Vagina (tissue), 2 donors: Measurements from ENCODE around the gene ARID5B. TPM values are rescaled to one million over a fixed set of nuclear protein-coding genes. Genes with fewer than 3 reads are reported as not detected.
"Not testable (repeated sequence)": the region's sequence is repeated elsewhere in the genome, so short reads cannot be mapped to it uniquely, and the experiment has no call there.

Source experiments
- DNase-seq, 2 donors: peaks; one replicate each; pipeline ENCODE4 v3.0.0-alpha.2; 2017; ENCODE audit errors: extremely low spot score in 2 of 2
- H3K27ac ChIP-seq: fragments of 200-600 bp; sonication (generic); one replicate; pipeline ENCODE4 v1.5.1; 2019
- H3K27me3 ChIP-seq: fragments of 200-600 bp; sonication (generic); one replicate; pipeline ENCODE4 v1.5.1; 2019
- H3K36me3 ChIP-seq, 2 donors: fragments of 200-600 bp; sonication (generic); one replicate each; pipeline ENCODE4 v1.5.1; 2017 to 2019
- H3K4me1 ChIP-seq: fragments of 200-600 bp; sonication (generic); one replicate; pipeline ENCODE4 v1.5.1; 2019
- H3K4me3 ChIP-seq, 2 donors: fragments of 200-600 bp; sonication (generic); 1 replicate in 1 of 2; 2 replicates in 1 of 2; pipeline ENCODE4 v1.5.1; 2016 to 2019
- H3K9me3 ChIP-seq: fragments of 200-600 bp; sonication (generic); one replicate; pipeline ENCODE4 v1.5.1; 2019
- POLR2A ChIP-seq, 2 donors: fragments of 450-650 bp; IDR thresholded peaks; one replicate each; pipeline ENCODE4 v1.6.1; 2017; ENCODE audit warnings: antibody characterized with exemption in 2 of 2, mild to moderate bottlenecking in 2 of 2, moderate library complexity in 2 of 2
- POLR2AphosphoS5 ChIP-seq, 2 donors: sonication (generic); formaldehyde crosslinking; IDR thresholded peaks; one replicate each; pipeline ENCODE4 v1.9.0; 2017; ENCODE audit warnings: antibody characterized with exemption in 2 of 2, mild to moderate bottlenecking in 2 of 2, low read depth in 1 of 2; ENCODE audit not compliant: insufficient read depth in 1 of 2
- intact Hi-C: fragments of 100-400 bp; cut with DNase I; formaldehyde crosslinking; loops from one replicate; pipeline ENCODE4 v1.15.1; 2023
- total RNA-seq: library from RNA; depleted of rRNA; stranded (reverse); fragments of >200 nt; gene quantifications from one replicate; pipeline ENCODE4 v1.2.3, GENCODE V29; 2016
- TF ChIP-seq, protein P1 (sequence below), 3 experiments: fragments of 450-650 bp in 2 of 3; fragments of 200-600 bp in 1 of 3; sonication (generic) in 1 of 3; IDR thresholded peaks; one replicate each; pipeline ENCODE4 v1.5.1; 2017 to 2019; ENCODE audit warnings: antibody characterized with exemption in 3 of 3, mild to moderate bottlenecking in 2 of 3, moderate library complexity in 2 of 3

The ARID5B gene
- total RNA-seq, 1 donor from 2014 or later, result 75.9 TPM

DNA sequence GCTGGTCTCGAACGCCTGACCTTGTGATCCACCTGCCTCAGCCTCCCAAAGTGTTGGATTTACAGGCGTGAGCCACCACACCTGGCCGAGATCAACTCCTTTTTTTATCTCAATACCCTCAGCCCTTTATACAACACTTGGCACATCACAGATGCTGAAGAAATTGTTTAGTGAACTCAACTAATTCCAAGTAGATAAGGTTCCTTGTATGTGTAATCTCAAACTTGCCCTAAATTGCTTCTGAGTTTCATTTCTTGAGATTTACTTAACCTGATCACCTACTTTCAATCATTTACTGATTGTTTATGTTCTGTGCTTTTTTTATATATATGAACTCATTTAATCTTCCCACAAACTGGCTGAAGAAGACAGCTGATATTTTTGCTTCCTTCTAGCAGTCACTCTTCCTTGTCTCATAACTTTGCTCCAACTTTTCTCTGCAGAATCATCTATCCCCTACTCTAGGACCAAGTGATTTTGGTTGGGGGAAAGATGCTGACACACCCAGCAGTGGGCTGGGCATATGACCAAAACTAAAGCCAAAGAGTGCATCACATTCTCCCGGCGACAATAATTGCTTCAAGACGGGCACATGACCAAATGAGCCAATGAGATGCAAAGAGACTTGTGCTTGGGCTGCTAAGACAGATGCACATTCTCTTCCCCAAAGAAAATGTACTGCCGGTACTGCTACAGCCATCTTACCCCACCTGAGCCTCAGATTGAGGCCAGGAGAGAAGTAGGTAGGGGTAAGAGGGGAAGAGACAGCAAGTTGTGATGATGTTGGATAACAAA is 40.3 kb upstream of the ARID5B start:
- DNase-seq, result no peak
- Histone ChIP-seq H3K4me1 (no peaks in the 10 kb centered on the region), H3K4me3 (no peak overlapping the region), H3K27me3 (no peaks in the 10 kb centered on the region), H3K9me3 (no peaks in the 10 kb centered on the region), H3K36me3 (no peaks in the 10 kb centered on the region), H3K27ac (no peak overlapping the region)
- TF ChIP-seq, protein P1, sequence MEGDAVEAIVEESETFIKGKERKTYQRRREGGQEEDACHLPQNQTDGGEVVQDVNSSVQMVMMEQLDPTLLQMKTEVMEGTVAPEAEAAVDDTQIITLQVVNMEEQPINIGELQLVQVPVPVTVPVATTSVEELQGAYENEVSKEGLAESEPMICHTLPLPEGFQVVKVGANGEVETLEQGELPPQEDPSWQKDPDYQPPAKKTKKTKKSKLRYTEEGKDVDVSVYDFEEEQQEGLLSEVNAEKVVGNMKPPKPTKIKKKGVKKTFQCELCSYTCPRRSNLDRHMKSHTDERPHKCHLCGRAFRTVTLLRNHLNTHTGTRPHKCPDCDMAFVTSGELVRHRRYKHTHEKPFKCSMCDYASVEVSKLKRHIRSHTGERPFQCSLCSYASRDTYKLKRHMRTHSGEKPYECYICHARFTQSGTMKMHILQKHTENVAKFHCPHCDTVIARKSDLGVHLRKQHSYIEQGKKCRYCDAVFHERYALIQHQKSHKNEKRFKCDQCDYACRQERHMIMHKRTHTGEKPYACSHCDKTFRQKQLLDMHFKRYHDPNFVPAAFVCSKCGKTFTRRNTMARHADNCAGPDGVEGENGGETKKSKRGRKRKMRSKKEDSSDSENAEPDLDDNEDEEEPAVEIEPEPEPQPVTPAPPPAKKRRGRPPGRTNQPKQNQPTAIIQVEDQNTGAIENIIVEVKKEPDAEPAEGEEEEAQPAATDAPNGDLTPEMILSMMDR (IDR thresholded peaks at IDR 0.05), result no peak
- TF ChIP-seq POLR2AphosphoS5 (IDR thresholded peaks at IDR 0.05; ENCODE audit: insufficient read depth in 1 of 2, low read depth in 1 of 2) (no peak), POLR2A (IDR thresholded peaks at IDR 0.05) (no peak)
- intact Hi-C loops, result no loop called here

DNA sequence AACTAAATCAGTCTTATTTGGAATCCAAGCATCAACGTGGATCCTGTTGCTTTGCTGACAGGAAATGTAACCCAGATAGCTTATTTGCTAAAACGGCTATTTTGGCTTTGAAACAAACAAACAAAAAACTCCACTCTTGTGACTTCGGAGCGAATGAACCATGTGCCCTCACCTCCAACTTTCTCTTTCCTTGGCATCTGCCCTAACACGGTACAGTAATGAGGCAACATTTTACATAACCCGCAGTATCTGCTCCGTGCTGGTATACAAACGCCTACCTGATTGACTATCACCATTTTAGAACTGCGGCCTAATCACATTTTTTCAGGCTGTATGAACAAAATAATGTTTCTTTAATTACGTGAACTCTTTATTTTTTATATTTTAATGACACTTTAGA is 37.5 kb upstream of the ARID5B start:
- Histone ChIP-seq H3K4me3 (no peak overlapping the region), H3K27me3 (no peaks in the 10 kb centered on the region), H3K27ac (no peak overlapping the region), H3K36me3 (no peaks in the 10 kb centered on the region), H3K9me3 (no peaks in the 10 kb centered on the region), H3K4me1 (no peaks in the 10 kb centered on the region)
- TF ChIP-seq POLR2AphosphoS5 (IDR thresholded peaks at IDR 0.05; ENCODE audit: insufficient read depth in 1 of 2, low read depth in 1 of 2) (no peak), POLR2A (IDR thresholded peaks at IDR 0.05) (no peak)
- intact Hi-C loops, result no loop called here
- no peak for DNase-seq

DNA sequence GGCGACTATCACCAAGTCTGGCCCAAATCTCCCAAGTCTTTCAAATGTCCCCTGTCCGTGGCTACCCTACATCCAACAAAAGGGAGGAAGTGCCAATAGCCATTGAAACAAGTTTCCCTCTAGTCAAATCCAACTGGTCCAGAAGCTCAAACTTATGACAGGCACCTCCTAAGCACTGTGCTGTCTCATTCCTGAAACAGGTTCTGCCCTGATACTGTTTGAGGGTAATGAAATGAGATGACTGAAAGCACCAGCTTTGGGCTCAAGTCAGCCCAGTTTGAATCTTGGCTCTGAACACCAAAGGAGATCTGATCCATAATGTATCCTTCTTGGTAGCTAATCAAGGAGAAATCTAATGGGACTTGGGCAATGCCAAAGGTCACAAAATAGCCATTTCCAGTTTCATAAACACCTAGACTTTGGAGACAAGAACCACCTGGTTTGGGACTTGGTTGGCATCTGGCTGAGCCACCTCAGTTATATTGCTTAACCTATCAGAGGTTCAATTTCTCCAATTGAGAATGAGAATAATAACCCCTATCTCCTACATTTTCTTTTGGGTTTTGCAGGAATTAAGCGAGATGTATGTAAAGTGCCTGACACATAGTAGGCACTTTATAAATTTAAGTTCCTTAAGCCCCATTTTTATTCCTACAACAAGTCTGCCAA is 34.7 kb upstream of the ARID5B start:
- intact Hi-C loops, result no loop called here
- TF ChIP-seq POLR2AphosphoS5 (IDR thresholded peaks at IDR 0.05; ENCODE audit: insufficient read depth in 1 of 2, low read depth in 1 of 2), result no peak
- TF ChIP-seq, protein P1 (IDR thresholded peaks at IDR 0.05), result no peak
- TF ChIP-seq POLR2A (IDR thresholded peaks at IDR 0.05), result no peak
- Histone ChIP-seq H3K27me3 (no peaks in the 10 kb centered on the region), H3K9me3 (no peaks in the 10 kb centered on the region), H3K4me1 (peaks cover 19% of the 10 kb centered on the region), H3K36me3 (no peaks in the 10 kb centered on the region), H3K27ac (no peak overlapping the region), H3K4me3 (peak overlapping the region in 1 of 2 donors; percentile 40)
- no peak for DNase-seq

DNA sequence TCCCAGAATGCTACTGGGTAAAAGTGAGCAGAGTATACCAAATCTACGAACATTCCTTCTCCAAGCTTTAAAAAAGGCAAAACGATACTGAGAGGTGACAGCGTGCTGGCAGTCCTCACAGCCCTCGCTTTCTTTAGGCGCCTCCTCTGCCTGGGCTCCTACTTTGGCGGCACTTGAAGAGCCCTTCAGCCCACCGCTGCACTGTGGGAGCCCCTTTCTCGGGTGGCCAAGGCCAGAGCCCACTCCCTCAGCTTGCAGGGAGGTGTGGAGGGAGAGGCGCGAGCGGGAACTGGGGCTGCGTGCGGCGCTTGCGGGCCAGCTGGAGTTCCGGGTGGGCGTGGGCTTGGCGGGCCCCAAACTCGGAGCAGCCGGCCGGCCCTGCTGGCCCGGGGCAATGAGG is 34.1 kb upstream of the ARID5B start:
- intact Hi-C loops, H3K36me3 ChIP-seq, H3K9me3 ChIP-seq, H3K27me3 ChIP-seq, DNase-seq: not testable (repeated sequence)
- Histone ChIP-seq H3K27ac (peak overlapping the region; percentile 50), H3K4me3 (peak overlapping the region; percentile 35 to 40), H3K4me1 (peaks cover 19% of the 10 kb centered on the region)

DNA sequence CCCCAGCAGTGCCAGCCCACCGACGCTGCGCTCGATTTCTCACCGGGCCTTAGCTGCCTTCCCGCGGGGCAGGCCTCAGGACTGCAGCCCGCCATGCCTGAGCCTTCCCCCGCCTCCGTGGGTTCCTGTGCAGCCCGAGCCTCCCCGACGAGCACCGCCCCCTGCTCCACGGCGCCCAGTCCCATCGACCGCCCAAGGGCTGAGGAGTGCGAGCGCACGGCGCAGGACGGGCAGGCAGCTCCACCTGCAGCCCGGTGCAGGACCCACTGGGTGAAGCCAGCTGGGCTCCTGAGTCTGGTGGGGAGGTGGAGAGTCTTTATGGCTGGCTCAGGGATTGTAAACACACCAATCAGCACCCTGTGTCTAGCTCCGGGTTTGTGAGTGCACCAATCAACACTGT is 33.7 kb upstream of the ARID5B start:
- H3K9me3 ChIP-seq, H3K36me3 ChIP-seq, DNase-seq, intact Hi-C loops, H3K27me3 ChIP-seq: not testable (repeated sequence)
- H3K27ac ChIP-seq, result peak overlapping the region; percentile 50
- peak overlapping the region; percentile 35 to 40 for H3K4me3 ChIP-seq
- H3K4me1 ChIP-seq, result peaks cover 19% of the 10 kb centered on the region

DNA sequence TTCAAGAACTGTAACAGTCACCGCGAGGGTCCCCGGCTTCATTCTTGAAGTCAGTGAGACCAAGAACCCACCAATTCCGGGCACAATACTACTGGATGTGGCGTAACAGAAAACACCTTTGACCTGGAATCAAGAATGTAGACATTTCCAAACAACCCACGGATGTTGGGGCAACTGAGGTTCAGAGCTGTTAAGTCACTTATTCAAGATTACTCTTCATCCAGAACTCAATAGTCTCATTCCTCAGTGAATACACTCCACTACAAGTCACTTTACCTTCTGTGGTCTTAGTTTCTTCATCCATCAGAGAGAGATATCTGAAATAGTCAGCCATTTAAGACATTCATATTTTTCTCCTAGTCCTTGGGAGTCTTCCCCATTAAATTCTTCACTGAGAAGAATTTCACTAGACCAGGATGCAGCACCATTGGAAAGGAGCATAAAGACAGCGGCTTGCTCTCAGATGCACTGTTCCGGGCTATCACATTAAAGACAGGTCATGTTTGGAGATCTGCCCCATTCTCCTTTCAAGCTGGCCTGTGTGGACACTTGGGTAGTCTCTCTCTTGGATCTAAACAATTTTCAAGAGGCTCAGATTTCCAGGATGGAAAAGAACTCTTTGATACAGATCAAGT is 32.3 kb upstream of the ARID5B start:
- H3K27me3 ChIP-seq, result no peaks in the 10 kb centered on the region
- peaks cover 19% of the 10 kb centered on the region for H3K4me1 ChIP-seq
- H3K9me3 ChIP-seq, result no peaks in the 10 kb centered on the region
- DNase-seq, result no peak
- intact Hi-C loops, result no loop called here
- no peak for TF ChIP-seq POLR2AphosphoS5 (IDR thresholded peaks at IDR 0.05; ENCODE audit: insufficient read depth in 1 of 2, low read depth in 1 of 2)
- TF ChIP-seq, protein P1 (IDR thresholded peaks at IDR 0.05), result no peak
- TF ChIP-seq POLR2A (IDR thresholded peaks at IDR 0.05), result no peak
- no peaks in the 10 kb centered on the region for H3K36me3 ChIP-seq
- no peak overlapping the region for H3K4me3 ChIP-seq
- no peak overlapping the region for H3K27ac ChIP-seq
